GM18520 (cell line): ENCODE results near the gene RNF125.

ENCODE experiments used
- ATAC-seq: cut with Tn5 transposase; IDR thresholded peaks from one replicate; pipeline ENCODE4 v1.9.1; 2021; ENCODE audit not compliant: unreplicated experiment

The RNF125 gene

GRCh38 chr18:32021756-32022564, 3.3 kb downstream of the RNF125 start:
- no peak for ATAC-seq

GRCh38 chr18:32025744-32026143, 7.1 kb downstream of the RNF125 start:
- no peak for ATAC-seq

- no peak for ATAC-seq
Measured at GRCh38 chr18:32026491-32027086, 8.0 kb downstream of the RNF125 start.

- no peak for ATAC-seq
Measured at GRCh38 chr18:32029558-32029957, 10.9 kb downstream of the RNF125 start.

GRCh38 chr18:32032609-32033008, 14.0 kb downstream of the RNF125 start:
- no peak for ATAC-seq

- ATAC-seq = no peak
Measured at GRCh38 chr18:32036506-32037180, 18.0 kb downstream of the RNF125 start.

GRCh38 chr18:32037616-32038015, 19.0 kb downstream of the RNF125 start:
- no peak for ATAC-seq

GRCh38 chr18:32040936-32041335, 22.3 kb downstream of the RNF125 start:
- ATAC-seq = no peak

- no peak for ATAC-seq
Measured at GRCh38 chr18:32042337-32042736, 23.7 kb downstream of the RNF125 start.

- ATAC-seq = peak; percentile 55
Measured at GRCh38 chr18:32048507-32049091, 30.0 kb downstream of the RNF125 start.

- no peak for ATAC-seq
Measured at GRCh38 chr18:32049393-32050171, 31.0 kb downstream of the RNF125 start.

- no peak for ATAC-seq
Measured at GRCh38 chr18:32056613-32057358, 38.2 kb downstream of the RNF125 start.

GRCh38 chr18:32057624-32058165, 39.1 kb downstream of the RNF125 start:
- no peak for ATAC-seq

- no peak for ATAC-seq
Measured at GRCh38 chr18:32060026-32060425, 41.4 kb downstream of the RNF125 start.

- ATAC-seq = no peak
Measured at GRCh38 chr18:32067375-32068167, 48.9 kb downstream of the RNF125 start.

GRCh38 chr18:32072321-32072720, 53.7 kb downstream of the RNF125 start:
- ATAC-seq = no peak

- ATAC-seq = no peak
Measured at GRCh38 chr18:32074206-32074605, 55.6 kb downstream of the RNF125 start.

- ATAC-seq = no peak
Measured at GRCh38 chr18:32078845-32079244, 60.2 kb downstream of the RNF125 start.

GRCh38 chr18:32081881-32082280, 63.3 kb downstream of the RNF125 start:
- no peak for ATAC-seq
